Measurements from ENCODE around the gene NEU4.
A peak's percentile ranks its signal among the peaks of the same experiment; 100 is the strongest.

- no peak for TF ChIP-seq POLR2AphosphoS5 (IDR thresholded peaks at IDR 0.05)
- no peak for TF ChIP-seq CTCF (IDR thresholded peaks at IDR 0.05 in 8 of 11, conservative IDR thresholded peaks at IDR 0.05 in 3 of 11)
- peak in 1 of 3 donors; percentile 1 for TF ChIP-seq POLR2A (IDR thresholded peaks at IDR 0.05)
Measured at GRCh38 chr2:241864850-241865213, 55.8 kb downstream of the NEU4 start.

Data from spleen (tissue), 7 donors.